GM18498 (cell line): Measurements from ENCODE around the gene TBC1D23.
"Not testable (repeated sequence)": the region's sequence is repeated elsewhere in the genome, so short reads cannot be mapped to it uniquely, and the experiment has no call there.

Experiments
- ATAC-seq: cut with Tn5 transposase; IDR thresholded peaks from one replicate; pipeline ENCODE4 v1.9.1; 2021; ENCODE audit warnings: mild to moderate bottlenecking, moderate library complexity; ENCODE audit not compliant: unreplicated experiment

TBC1D23 gene

DNA sequence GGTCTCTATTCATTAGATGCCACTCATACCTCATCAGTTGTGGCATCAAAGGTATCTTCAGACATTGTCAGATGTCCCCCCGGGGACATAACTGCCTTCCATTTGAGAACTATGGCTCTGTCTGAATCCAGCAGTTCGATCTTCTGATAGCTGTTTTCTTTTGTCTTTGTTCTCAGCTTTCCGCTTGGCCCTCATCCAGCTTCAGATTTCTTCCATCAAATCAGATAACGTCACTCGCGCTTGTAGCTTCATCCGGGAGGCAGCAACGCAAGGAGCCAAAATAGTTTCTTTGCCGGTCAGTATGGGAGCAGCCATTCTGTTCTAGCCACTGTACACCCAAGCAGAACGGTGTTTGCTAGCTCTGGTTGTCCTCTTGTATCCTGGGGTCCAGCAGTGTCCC, 78.1 kb downstream of the TBC1D23 start:
- ATAC-seq = no peak

DNA sequence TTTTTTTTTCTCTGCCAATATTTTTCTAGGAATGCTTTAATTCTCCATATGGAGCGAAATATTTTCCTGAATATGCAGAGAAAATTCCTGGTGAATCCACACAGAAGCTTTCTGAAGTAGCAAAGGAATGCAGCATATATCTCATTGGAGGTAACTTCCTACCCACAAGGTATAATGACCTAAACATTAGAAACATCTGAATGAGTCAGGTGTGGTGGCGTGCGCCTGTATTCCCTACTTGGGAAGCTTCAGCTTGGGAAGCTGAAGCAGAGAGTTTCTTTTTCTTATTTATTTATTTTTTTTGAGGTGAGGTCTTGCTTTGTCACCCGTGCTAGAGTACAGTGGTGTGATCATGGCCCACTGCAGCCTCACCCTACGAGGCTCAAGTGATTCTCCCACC, 79.0 kb downstream of the TBC1D23 start:
- no peak for ATAC-seq

DNA sequence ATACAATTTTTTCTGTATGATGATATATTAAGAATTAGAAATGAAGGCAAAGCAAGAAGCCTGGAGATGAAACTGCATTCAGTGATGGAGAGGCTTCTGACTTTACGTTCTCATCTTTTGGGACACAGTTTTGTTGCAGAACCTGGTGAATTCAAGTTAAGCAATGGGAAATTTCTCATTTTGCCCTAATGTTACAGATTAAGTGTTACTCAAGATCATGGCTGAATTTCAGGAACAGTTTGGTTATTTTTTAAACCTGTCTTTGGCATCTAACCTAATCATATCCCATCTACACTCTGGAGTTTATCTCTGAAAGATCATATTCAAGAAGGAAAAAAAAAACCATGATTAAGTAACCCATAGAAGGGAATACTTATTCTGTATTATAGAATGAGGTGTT, 79.7 kb downstream of the TBC1D23 start:
- ATAC-seq = no peak

DNA sequence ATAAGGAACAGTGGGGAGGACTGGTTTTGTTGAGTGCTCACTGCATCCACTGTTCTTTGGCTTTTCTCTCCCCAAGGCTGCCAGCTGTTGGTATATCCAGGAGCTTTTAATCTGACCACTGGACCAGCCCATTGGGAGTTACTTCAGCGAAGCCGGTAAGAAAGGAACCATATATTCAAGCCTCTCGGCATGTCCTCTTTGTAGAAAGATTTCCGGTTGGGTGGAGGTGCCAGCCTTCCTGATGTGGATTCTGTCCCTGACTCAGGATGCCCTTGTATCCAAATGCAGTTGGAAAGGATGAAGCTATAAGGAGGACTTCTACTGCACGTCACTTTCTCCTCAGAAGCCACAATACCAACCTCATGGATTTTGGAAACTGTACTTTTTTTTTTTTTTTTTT, 87.9 kb downstream of the TBC1D23 start:
- ATAC-seq = no peak

DNA sequence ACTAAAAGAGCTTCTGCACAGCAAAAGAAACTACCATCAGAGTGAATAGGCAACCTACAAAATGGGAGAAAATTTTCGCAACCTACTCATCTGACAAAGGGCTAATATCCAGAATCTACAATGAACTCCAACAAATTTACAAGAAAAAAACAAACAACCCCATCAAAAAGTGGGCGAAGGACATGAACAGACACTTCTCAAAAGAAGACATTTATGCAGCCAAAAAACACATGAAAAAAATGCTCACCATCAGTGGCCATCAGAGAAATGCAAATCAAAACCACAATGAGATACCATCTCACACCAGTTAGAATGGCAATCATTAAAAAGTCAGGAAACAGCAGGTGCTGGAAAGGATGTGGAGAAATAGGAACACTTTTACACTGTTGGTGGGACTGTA, 91.0 kb downstream of the TBC1D23 start:
- not testable (repeated sequence) for ATAC-seq

DNA sequence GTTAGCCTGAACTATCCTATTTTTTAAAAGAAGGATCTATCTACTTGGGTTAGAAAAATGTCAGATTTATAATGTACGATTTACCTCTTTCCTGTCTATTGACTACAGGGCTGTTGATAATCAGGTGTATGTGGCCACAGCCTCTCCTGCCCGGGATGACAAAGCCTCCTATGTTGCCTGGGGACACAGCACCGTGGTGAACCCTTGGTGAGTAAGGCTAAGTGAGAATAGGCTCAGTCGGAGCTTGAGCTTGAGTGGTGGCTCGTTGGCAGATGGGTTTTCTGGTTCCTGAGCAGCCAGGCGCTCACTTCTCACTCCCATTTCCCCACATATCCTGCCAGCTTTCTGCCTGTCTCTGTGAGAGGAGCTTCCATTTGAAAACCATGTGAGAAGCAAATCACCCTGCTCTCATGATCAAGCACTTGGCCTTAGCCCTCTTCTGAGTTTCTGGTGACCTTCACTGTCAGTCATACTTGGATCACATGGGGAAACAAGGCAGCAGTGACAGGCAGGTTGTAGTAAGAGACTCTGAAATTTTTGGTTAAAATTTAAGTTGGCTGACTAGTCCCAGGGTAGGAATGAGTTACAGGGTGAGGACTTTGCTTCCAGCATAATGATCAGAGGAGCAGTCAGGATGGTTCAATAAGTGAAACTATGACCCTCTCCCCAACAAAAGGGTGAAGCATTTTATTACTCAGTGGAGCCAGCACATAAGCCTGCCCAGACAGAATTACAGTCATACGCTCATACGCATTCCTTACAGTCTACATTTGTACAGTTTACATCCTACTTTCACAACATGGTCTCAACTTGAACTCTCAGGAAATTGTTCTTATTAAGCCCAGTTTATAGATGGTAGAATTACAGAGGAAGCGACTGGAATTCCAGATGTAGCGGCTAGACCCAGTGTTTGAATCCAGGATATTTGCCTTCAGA, 91.8 kb downstream of the TBC1D23 start:
- no peak for ATAC-seq

DNA sequence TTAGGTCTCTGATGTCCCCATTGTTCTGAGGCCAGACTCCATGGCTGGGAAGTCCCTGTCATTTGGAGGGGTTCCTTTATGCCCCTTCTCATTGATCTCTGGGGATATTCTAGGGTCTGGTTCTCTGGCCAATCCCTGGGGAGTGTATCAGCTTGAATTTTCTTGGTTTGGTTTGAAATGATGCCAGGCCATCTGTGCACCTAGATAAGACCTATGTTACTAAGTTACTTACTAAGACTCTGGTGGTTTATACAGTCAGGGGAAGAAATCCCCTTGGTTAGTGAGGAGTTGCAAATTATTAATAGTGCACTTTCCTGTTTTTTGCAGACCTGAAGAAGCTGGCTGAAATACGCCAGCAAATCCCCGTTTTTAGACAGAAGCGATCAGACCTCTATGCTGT, 94.1 kb downstream of the TBC1D23 start:
- ATAC-seq = no peak

DNA sequence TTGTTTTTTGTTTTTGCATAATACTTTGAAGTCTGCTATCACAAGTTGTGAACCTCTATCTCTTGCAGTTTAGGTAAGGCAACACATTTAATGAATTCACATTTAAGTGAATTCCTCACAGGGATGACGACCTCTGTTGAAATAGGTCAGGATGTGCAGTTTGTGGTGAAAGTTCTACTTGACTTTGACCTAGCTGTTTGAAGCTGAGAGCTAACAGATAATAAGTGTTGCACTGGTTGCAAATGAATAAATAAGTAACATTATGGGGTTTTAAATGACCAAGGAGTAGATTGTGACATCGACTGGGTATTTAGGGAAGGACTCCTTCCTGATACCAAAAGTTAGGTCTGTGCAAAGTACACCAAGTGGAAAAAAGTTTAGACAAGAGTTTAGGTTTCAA, 97.6 kb downstream of the TBC1D23 start:
- no peak for ATAC-seq

DNA sequence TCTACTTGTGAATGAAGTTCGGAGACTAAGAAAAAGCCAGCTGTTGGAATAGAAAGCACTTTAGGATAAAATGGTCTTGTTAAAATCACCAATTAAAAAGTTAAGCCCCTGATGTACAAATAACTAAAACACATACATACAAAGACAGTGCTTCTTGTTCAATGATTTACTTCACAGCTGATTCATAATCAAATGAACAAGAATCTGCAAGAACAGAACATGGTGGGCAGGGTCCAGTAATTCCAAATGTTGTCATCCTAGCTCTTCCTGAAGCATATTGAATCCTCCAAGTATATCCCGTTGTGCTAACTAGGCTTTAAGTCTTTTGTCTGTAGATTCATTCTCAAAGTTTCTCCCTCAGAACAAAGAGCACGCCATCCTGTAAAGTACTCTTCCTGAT, 98.2 kb downstream of the TBC1D23 start:
- ATAC-seq = no peak

DNA sequence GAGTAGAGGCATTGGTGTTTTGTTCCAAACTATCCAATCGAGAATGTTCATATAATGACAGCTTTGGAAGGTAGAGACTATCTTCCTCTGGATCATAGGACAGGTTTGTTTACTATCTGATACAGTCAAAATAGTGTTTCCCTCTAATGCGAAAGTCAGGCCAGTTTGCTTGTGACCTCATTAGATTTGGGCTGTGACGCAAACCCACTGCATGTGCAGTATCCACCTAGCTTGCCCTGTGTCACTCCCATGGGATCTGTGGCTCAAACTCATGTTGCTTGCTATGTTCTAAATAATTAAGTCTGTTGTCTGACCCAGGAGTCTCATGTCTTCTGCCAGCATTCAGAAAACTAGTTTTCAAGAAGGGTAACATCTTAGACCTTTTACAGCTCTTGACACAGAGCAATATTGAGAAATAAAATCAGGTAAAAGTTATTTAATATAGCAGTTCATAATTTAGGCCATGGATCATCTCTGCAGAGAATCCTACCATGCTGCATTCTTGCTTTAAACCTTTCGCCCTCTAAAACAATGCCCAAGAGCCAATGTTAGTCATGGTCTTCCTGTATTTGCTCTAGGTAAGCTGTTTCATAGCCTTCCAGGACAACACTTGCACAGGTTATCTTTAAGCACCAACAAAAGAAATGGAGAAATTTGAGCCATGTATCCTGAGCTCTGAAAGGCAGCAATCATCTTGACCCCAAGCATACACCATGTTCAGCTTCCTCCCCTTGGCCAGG, 100.1 kb downstream of the TBC1D23 start:
- no peak for ATAC-seq

DNA sequence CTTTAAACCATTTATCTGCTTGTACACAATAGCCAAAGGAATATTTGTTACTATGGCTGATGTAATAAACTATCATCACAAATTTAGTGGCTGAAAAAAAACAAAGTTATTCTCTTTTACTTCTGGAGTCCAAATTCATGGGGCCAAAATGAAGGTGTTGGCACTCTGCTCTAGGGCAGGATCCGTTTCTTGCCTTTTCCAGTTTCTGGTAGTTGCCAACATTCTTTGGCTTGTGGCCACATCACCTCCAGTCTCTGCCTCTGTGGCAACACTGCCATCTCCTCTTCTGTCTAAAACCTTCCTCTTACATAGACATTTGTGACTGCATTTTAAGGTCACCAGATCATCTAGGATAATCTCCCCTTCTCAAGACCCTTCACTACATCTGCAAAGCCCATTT, 101.1 kb downstream of the TBC1D23 start:
- no peak for ATAC-seq

DNA sequence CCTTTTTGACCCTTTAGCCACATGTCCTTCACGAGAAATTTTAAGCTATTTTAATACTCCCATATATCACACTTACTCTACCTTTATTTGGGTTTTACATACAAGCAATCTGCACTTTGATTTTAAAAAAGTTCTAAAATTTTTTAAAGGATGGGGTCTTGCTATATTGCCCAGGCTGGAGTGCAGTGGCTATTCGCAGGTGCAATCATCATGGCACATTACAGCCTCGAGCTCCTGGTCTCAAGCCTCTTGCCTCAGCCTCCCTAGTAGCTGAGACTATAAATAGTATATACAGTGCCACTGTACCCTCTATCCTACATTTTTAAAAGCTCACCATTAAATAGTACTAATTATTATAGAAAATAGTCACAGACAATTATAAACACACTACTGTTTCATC, 103.6 kb downstream of the TBC1D23 start:
- no peak for ATAC-seq

DNA sequence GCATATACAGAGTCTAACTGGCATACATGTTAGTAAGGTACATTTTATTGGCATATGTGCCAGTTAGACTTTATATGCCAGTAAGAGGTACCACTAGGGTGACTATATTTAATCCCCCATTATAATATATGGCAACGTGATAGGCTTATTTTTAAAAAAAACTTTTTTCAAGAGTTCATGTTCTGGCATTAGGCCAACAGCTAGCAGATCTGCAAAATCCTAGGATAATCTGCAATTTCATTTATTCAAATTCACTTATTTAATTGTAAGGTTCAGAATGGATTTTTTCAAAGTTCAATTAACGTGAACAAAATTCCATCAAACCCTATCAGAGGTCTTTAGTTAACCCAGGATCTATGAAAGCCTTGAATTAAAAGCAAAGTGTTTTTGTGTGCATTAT, 105.6 kb downstream of the TBC1D23 start:
- ATAC-seq = no peak

DNA sequence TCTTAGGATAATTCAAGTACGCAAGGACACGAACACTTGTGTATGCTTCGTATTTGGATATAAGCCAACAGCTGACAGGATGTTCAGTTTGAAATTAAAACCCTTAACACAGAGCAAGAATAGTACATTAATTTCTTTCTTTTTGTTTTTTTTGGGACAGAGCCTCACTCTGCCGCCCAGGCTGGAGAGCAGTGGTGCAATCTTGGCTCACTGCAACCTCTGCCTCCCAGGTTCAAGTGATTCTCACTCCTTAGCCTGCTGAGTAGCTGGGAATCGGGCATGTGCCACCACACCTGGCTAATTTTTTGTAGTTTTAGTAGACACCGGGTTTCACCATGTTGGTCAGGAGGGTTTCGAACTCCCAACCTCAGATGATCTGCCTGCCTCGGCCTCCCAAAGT, 107.6 kb downstream of the TBC1D23 start:
- ATAC-seq = no peak

DNA sequence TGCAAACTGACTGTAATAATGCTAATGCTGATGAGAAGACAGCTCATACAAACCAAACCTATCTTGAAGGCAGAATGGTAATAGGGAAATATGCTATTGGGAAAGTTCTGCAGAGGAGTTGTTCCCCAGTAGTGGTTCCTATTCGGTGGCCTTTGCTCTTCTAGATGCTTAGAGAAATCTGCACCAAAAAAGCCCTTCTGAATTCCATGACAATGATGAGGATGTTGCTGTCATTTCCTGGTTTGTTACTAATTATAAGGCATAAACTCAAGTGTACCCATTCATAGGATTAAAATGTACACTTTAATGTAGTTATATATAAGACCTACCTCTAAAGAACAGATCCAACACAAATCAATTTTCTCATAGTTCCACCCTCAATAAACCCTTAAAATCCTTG, 110.0 kb downstream of the TBC1D23 start:
- ATAC-seq = no peak

DNA sequence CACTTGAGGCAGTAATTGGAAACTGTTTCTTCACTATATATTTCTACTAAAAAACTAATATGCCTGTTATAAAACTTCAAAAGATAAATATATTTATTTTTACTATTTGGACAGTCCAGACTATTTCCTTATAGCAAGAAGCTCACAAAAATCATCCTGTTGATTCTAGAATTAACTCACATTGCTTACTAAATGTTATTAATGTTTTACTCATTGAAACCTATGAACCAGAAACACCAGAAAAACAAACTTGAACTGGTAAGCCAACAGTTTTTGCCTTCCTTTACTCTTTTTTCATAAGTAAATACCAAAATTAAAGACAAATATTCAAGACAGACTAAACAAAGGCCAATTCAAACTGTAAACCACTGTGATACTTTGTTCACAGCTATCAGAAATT, 113.7 kb downstream of the TBC1D23 start:
- no peak for ATAC-seq
